Measurements from ENCODE around the gene GALM.
"Not testable (repeated sequence)": the region's sequence is repeated elsewhere in the genome, so short reads cannot be mapped to it uniquely, and the experiment has no call there.

The GALM gene

GRCh38 chr2:38700113-38700785 is 34.3 kb downstream of the GALM start:
- POLR2A ChIA-PET (ENCODE audit: low non-redundant PET) = no interaction called here
- DNase-seq (ENCODE audit: low spot score) = no peak
- CTCF ChIA-PET = no interaction called here
- no peak for TF ChIP-seq CTCF (conservative IDR thresholded peaks at IDR 0.05; ENCODE audit: low read depth)
- H3K27ac ChIP-seq = no peak overlapping the region

- H3K27ac ChIP-seq = no peak overlapping the region
- ChIA-PET POLR2A (ENCODE audit: low non-redundant PET) (no interaction called here), CTCF (interaction anchor here (0.7 kb wide), 1 partner anchor 164 kb away, joined by 3 read pairs; no protein-coding TSS in a partner anchor)
- no peak for TF ChIP-seq CTCF (conservative IDR thresholded peaks at IDR 0.05; ENCODE audit: low read depth)
- no peak for DNase-seq (ENCODE audit: low spot score)
Measured at GRCh38 chr2:38700881-38701458, 35.1 kb downstream of the GALM start.

GRCh38 chr2:38701542-38701941 is 35.6 kb downstream of the GALM start:
- ChIA-PET CTCF (interaction anchor here (0.7 kb wide), 1 partner anchor 165 kb away, joined by 3 read pairs; no protein-coding TSS in a partner anchor), POLR2A (ENCODE audit: low non-redundant PET) (no interaction called here)
- H3K27ac ChIP-seq = no peak overlapping the region
- DNase-seq (ENCODE audit: low spot score) = no peak
- TF ChIP-seq CTCF (conservative IDR thresholded peaks at IDR 0.05; ENCODE audit: low read depth) = no peak

- POLR2A ChIA-PET (ENCODE audit: low non-redundant PET) = no interaction called here
- H3K27ac ChIP-seq = no peak overlapping the region
- TF ChIP-seq CTCF (conservative IDR thresholded peaks at IDR 0.05; ENCODE audit: low read depth) = no peak
- CTCF ChIA-PET = no interaction called here
- DNase-seq (ENCODE audit: low spot score) = no peak
Measured at GRCh38 chr2:38702413-38702812, 36.5 kb downstream of the GALM start.

GRCh38 chr2:38703336-38703735 is 37.4 kb downstream of the GALM start:
- CTCF ChIA-PET; H3K27ac ChIP-seq; DNase-seq (ENCODE audit: low spot score); POLR2A ChIA-PET (ENCODE audit: low non-redundant PET): not testable (repeated sequence)

GRCh38 chr2:38704664-38705063 is 38.8 kb downstream of the GALM start:
- TF ChIP-seq CTCF (conservative IDR thresholded peaks at IDR 0.05; ENCODE audit: low read depth) = no peak
- CTCF ChIA-PET = interaction anchor here (0.6 kb wide), 2 partner anchors 99 to 357 kb away, joined by 3 to 4 read pairs; no protein-coding TSS in a partner anchor

GRCh38 chr2:38706846-38707345 is 41.0 kb downstream of the GALM start:
- TF ChIP-seq CTCF (conservative IDR thresholded peaks at IDR 0.05; ENCODE audit: low read depth) = no peak
- H3K27ac ChIP-seq = no peak overlapping the region
- POLR2A ChIA-PET (ENCODE audit: low non-redundant PET) = no interaction called here
- CTCF ChIA-PET = no interaction called here
- DNase-seq (ENCODE audit: low spot score) = no peak

More at GRCh38 chr2:38704664-38705063, 38.8 kb downstream of the GALM start:
- no peak overlapping the region for H3K27ac ChIP-seq
- no peak for DNase-seq (ENCODE audit: low spot score)
- POLR2A ChIA-PET (ENCODE audit: low non-redundant PET) = no interaction called here

GRCh38 chr2:38708491-38708890 is 42.6 kb downstream of the GALM start:
- H3K27ac ChIP-seq; DNase-seq (ENCODE audit: low spot score); CTCF ChIA-PET; POLR2A ChIA-PET (ENCODE audit: low non-redundant PET): not testable (repeated sequence)
